Measurements from ENCODE around the gene KCNJ11.

- TF ChIP-seq ZNF274 (IDR thresholded peaks at IDR 0.05; ENCODE audit: low read depth, low read length) = no peak
- no peak for TF ChIP-seq SUZ12 (IDR thresholded peaks at IDR 0.05; ENCODE audit: extremely low read depth, insufficient read depth, insufficient read length)
- TF ChIP-seq YY1 (IDR thresholded peaks at IDR 0.05; ENCODE audit: insufficient read depth, insufficient read length) = no peak
Measured at GRCh38 chr11:17418444-17419081, 30.1 kb upstream of the KCNJ11 start.
